Tibial artery (tissue), 4 donors: ENCODE results near the gene INPPL1.

ENCODE experiments used
- DNase-seq, 2 donors: peaks; one replicate each; pipeline ENCODE4 v3.0.0-alpha.2; 2019
- H3K27ac ChIP-seq, 2 donors: fragments of 200-600 bp; sonication (generic) in 1 of 2; 1 replicate in 1 of 2; 2 replicates in 1 of 2; pipeline ENCODE4 v1.5.1; 2018 to 2019; ENCODE audit warnings: mild to moderate bottlenecking in 1 of 2
- H3K27me3 ChIP-seq, 2 donors: fragments of 200-600 bp; sonication (generic) in 1 of 2; one replicate each; pipeline versions ENCODE4 v1.5.1 to v1.6.0; 2016 to 2019
- H3K36me3 ChIP-seq, 3 donors: fragments of 200-600 bp; sonication (generic) in 2 of 3; one replicate each; pipeline ENCODE4 v1.5.1; 2016 to 2019; ENCODE audit warnings: mild to moderate bottlenecking in 2 of 3
- H3K4me1 ChIP-seq, 4 donors: fragments of 200-600 bp; sonication (generic) in 2 of 4; 1 replicate in 3 of 4; 2 replicates in 1 of 4; pipeline ENCODE4 v1.5.1; 2016 to 2019
- H3K4me3 ChIP-seq, 2 donors: fragments of 200-600 bp; sonication (generic) in 1 of 2; 1 replicate in 1 of 2; 2 replicates in 1 of 2; pipeline ENCODE4 v1.5.1; 2018 to 2019; ENCODE audit warnings: mild to moderate bottlenecking in 2 of 2
- H3K9me3 ChIP-seq, 3 donors: fragments of 200-600 bp; sonication (generic) in 1 of 3; one replicate each; pipeline ENCODE4 v1.5.1; 2016 to 2019
- intact Hi-C: fragments of 100-400 bp; cut with DNase I; formaldehyde crosslinking; loops from one replicate; pipeline ENCODE4 v1.15.0; 2023; ENCODE audit warnings: low total_unique reads
- TF ChIP-seq, protein P1 (sequence below), 2 experiments: fragments of 200-600 bp in 1 of 2; fragments of 450-650 bp in 1 of 2; IDR thresholded peaks; one replicate each; pipeline ENCODE4 v1.5.1; 2017 to 2019; ENCODE audit warnings: antibody characterized with exemption in 2 of 2, mild to moderate bottlenecking in 1 of 2, moderate library complexity in 1 of 2

Gene INPPL1

DNA sequence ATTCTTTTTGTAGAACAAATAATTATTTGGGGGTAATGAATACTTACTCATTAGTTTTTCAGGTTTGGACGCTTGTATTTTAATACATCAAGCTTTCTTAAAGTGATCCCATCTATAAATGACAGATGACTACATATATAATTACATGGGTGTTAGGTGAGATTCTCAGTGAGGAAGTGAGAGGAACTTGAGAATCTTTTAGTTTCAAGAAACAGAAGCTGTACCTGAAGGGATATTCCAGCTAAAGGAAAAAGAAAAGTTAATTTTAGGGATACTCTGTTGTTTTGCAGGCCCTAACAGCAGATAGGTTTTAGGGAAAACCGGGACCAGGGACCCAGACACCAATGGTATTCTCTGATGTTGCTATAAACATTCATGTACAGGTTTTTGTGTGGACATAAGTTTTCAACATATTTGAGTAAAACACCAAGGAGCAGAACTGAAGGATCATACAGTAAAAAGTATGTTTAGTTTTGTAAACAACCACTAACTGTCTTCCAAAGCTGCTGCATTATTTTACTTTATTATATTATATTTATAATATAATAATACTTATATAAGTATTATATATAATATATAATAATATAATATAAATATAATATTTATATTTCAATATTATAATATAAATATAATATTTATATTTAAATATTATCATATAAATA, 43.5 kb downstream of the INPPL1 start:
- no peaks in the 10 kb centered on the region for H3K9me3 ChIP-seq
- DNase-seq, result no peak
- H3K36me3 ChIP-seq, result no peaks in the 10 kb centered on the region
- intact Hi-C loops, result no loop called here
- TF ChIP-seq, protein P1, sequence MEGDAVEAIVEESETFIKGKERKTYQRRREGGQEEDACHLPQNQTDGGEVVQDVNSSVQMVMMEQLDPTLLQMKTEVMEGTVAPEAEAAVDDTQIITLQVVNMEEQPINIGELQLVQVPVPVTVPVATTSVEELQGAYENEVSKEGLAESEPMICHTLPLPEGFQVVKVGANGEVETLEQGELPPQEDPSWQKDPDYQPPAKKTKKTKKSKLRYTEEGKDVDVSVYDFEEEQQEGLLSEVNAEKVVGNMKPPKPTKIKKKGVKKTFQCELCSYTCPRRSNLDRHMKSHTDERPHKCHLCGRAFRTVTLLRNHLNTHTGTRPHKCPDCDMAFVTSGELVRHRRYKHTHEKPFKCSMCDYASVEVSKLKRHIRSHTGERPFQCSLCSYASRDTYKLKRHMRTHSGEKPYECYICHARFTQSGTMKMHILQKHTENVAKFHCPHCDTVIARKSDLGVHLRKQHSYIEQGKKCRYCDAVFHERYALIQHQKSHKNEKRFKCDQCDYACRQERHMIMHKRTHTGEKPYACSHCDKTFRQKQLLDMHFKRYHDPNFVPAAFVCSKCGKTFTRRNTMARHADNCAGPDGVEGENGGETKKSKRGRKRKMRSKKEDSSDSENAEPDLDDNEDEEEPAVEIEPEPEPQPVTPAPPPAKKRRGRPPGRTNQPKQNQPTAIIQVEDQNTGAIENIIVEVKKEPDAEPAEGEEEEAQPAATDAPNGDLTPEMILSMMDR (IDR thresholded peaks at IDR 0.05), result no peak
- peaks cover 0 to 20% of the 10 kb centered on the region in 2 donors for H3K27me3 ChIP-seq
- peaks cover 0 to 8% (median 0%) of the 10 kb centered on the region in 4 donors for H3K4me1 ChIP-seq
- H3K27ac ChIP-seq, result no peak overlapping the region
- no peak overlapping the region for H3K4me3 ChIP-seq

DNA sequence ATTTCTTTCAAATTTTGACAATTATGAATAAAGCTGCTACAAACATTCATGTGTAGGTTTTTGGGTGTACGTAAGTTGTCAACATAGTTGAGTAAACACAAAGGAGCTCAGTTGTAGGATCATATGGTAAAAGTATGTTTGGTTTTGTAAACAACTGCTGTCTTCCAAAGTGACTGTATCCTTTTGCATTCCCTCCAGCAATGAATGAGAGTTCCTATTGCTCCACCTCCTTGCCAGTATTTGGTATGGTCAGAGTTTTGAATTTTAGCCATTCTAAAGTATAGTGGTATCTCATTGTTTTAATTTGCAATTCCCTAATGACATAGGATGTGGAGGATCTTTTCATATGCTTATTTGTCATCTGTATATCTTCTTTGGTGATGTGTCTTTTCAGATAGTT, 47.4 kb downstream of the INPPL1 start:
- no peak overlapping the region for H3K27ac ChIP-seq
- TF ChIP-seq, protein P1 (IDR thresholded peaks at IDR 0.05), result no peak
- intact Hi-C loops, result no loop called here
- DNase-seq, result no peak
- no peak overlapping the region for H3K4me3 ChIP-seq
- no peaks in the 10 kb centered on the region for H3K36me3 ChIP-seq
- H3K9me3 ChIP-seq, result no peaks in the 10 kb centered on the region
- peaks cover 0 to 15% of the 10 kb centered on the region in 2 donors for H3K27me3 ChIP-seq
- no peaks in the 10 kb centered on the region for H3K4me1 ChIP-seq

DNA sequence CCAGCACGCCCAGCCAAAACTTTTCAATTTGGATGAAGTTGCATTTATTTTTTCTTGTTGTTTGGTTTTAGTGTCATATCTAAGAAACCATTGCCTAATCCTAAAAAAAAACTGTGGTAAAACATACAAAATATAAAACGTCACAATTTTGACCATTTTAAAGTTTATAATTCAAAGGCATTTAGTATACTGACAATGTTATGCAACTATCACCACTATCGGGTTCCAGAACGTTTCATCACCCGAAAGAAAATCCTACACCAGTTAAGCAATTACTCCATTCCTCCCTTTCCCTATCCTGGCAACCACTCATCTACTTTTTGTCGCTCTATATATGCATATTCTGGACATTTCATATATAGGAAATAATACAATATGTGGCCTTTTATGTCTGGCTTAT, 49.9 kb downstream of the INPPL1 start:
- H3K9me3 ChIP-seq, result no peaks in the 10 kb centered on the region
- H3K27ac ChIP-seq, result no peak overlapping the region
- H3K4me1 ChIP-seq, result no peaks in the 10 kb centered on the region
- no peak for DNase-seq
- intact Hi-C loops, result no loop called here
- no peak overlapping the region for H3K4me3 ChIP-seq
- TF ChIP-seq, protein P1 (IDR thresholded peaks at IDR 0.05), result no peak
- peaks cover 0 to 13% of the 10 kb centered on the region in 2 donors for H3K27me3 ChIP-seq
- H3K36me3 ChIP-seq, result no peaks in the 10 kb centered on the region

GRCh38 chr11:72278905-72279304, 54.3 kb downstream of the INPPL1 start:
- Histone ChIP-seq H3K4me1 (no peaks in the 10 kb centered on the region), H3K9me3 (no peaks in the 10 kb centered on the region), H3K27me3 (no peaks in the 10 kb centered on the region), H3K36me3 (no peaks in the 10 kb centered on the region), H3K4me3 (no peak overlapping the region), H3K27ac (no peak overlapping the region)
- no peak for DNase-seq
- TF ChIP-seq, protein P1 (IDR thresholded peaks at IDR 0.05), result no peak
- intact Hi-C loops, result no loop called here

DNA sequence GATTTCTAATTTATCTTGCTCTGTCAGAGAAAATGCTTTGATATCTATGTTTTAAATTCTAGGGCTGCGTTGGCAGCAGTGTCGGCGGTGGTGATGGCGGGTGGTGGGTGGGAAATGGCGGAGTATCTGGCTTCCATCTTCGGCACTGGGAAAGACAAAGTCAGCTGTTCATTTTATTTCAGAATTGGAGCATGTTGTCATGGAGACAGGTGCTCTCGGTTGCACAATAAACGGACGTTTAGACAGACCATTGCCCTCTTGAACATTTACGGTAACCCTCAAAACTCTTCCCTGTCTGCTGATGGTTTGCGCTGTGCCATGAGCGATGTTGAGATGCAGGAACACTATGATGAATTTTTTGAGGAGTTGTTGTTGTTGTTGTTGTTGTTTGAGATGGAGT, 55.5 kb downstream of the INPPL1 start:
- no peaks in the 10 kb centered on the region for H3K4me1 ChIP-seq

More for the DNA sequence above, 55.5 kb downstream of the INPPL1 start:
- H3K36me3 ChIP-seq, result no peaks in the 10 kb centered on the region
- H3K9me3 ChIP-seq, result no peaks in the 10 kb centered on the region
- TF ChIP-seq, protein P1 (IDR thresholded peaks at IDR 0.05), result no peak
- no peak overlapping the region for H3K27ac ChIP-seq
- no peak overlapping the region for H3K4me3 ChIP-seq
- no peaks in the 10 kb centered on the region for H3K27me3 ChIP-seq
- intact Hi-C loops, result no loop called here
- DNase-seq, result no peak
